ENCODE data around the gene DNAH5.
"Not testable (repeated sequence)": the region's sequence is repeated elsewhere in the genome, so short reads cannot be mapped to it uniquely, and the experiment has no call there.

DNAH5 gene

GRCh38 chr5:13843175-13843846, 101.2 kb downstream of the DNAH5 start:
- no peak for DNase-seq (ENCODE audit: low spot score)

- no peak for DNase-seq (ENCODE audit: low spot score)
Observed at GRCh38 chr5:13833440-13833839, 111.0 kb downstream of the DNAH5 start.

- DNase-seq (ENCODE audit: low spot score) = no peak
Observed at GRCh38 chr5:13831351-13831750, 113.1 kb downstream of the DNAH5 start.

- DNase-seq (ENCODE audit: low spot score) = no peak
Observed at GRCh38 chr5:13830536-13830935, 114.0 kb downstream of the DNAH5 start.

- no peak for DNase-seq (ENCODE audit: low spot score)
Observed at GRCh38 chr5:13821366-13821765, 123.1 kb downstream of the DNAH5 start.

GRCh38 chr5:13816126-13816525, 128.4 kb downstream of the DNAH5 start:
- DNase-seq (ENCODE audit: low spot score) = no peak

GRCh38 chr5:13814301-13814700, 130.2 kb downstream of the DNAH5 start:
- DNase-seq (ENCODE audit: low spot score) = no peak

- no peak for DNase-seq (ENCODE audit: low spot score)
Observed at GRCh38 chr5:13809921-13810320, 134.6 kb downstream of the DNAH5 start.

- no peak for DNase-seq (ENCODE audit: low spot score)
Observed at GRCh38 chr5:13804336-13804735, 140.2 kb downstream of the DNAH5 start.

- DNase-seq (ENCODE audit: low spot score) = not testable (repeated sequence)
Observed at GRCh38 chr5:13798569-13798968, 145.9 kb downstream of the DNAH5 start.

GRCh38 chr5:13785781-13786415, 158.6 kb downstream of the DNAH5 start:
- DNase-seq (ENCODE audit: low spot score) = no peak

GRCh38 chr5:13783726-13784125, 160.8 kb downstream of the DNAH5 start:
- DNase-seq (ENCODE audit: low spot score) = no peak

- no peak for DNase-seq (ENCODE audit: low spot score)
Observed at GRCh38 chr5:13780081-13780480, 164.4 kb downstream of the DNAH5 start.

GRCh38 chr5:13773649-13774048, 170.8 kb downstream of the DNAH5 start:
- DNase-seq (ENCODE audit: low spot score) = no peak

- no peak for DNase-seq (ENCODE audit: low spot score)
Observed at GRCh38 chr5:13771011-13771571, 173.4 kb downstream of the DNAH5 start.

GRCh38 chr5:13766236-13766635, 178.3 kb downstream of the DNAH5 start:
- no peak for DNase-seq (ENCODE audit: low spot score)

- no peak for DNase-seq (ENCODE audit: low spot score)
Observed at GRCh38 chr5:13763719-13764118, 180.8 kb downstream of the DNAH5 start.

- DNase-seq (ENCODE audit: low spot score) = no peak
Observed at GRCh38 chr5:13749766-13750165, 194.7 kb downstream of the DNAH5 start.

GRCh38 chr5:13746026-13746425, 198.5 kb downstream of the DNAH5 start:
- DNase-seq (ENCODE audit: low spot score) = no peak

- DNase-seq (ENCODE audit: low spot score) = no peak
Observed at GRCh38 chr5:13745508-13745907, 199.0 kb downstream of the DNAH5 start.

GRCh38 chr5:13740471-13740870, 204.0 kb downstream of the DNAH5 start:
- DNase-seq (ENCODE audit: low spot score) = no peak

- no peak for DNase-seq (ENCODE audit: low spot score)
Observed at GRCh38 chr5:13739479-13739878, 205.0 kb downstream of the DNAH5 start.

- no peak for DNase-seq (ENCODE audit: low spot score)
Observed at GRCh38 chr5:13735691-13736090, 208.8 kb downstream of the DNAH5 start.

Data from germinal center (tissue), 1 donor.